HG03135 (cell line): Measurements from ENCODE around the gene PHF3.
"Not testable (repeated sequence)": the region's sequence is repeated elsewhere in the genome, so short reads cannot be mapped to it uniquely, and the experiment has no call there.

Source experiments
- ATAC-seq: cut with Tn5 transposase; IDR thresholded peaks from one replicate; pipeline ENCODE4 v1.9.1; 2021; ENCODE audit warnings: mild to moderate bottlenecking, moderate library complexity; ENCODE audit not compliant: unreplicated experiment

The PHF3 gene

GRCh38 chr6:63690221-63690620, 54.6 kb downstream of the PHF3 start:
- no peak for ATAC-seq

DNA sequence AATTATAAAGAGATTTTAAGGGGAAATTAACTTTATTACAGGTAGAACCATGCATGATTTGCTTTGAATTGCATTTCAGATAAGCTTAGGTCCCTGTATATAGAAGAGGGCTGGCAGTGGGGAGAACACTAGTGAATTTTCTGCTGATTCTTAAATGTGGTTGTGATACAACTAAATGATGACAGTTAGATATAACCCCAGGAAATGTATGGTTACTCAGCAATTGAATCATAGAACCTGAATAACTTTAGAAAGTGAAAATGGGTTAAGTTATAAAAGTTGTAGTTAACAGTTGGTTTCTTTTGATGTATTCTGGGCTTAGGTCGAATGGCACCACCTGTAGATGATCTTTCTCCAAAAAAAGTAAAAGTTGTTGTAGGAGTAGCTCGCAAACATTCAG, 70.1 kb downstream of the PHF3 start:
- no peak for ATAC-seq

GRCh38 chr6:63706630-63707029, 71.0 kb downstream of the PHF3 start:
- ATAC-seq, result no peak

DNA sequence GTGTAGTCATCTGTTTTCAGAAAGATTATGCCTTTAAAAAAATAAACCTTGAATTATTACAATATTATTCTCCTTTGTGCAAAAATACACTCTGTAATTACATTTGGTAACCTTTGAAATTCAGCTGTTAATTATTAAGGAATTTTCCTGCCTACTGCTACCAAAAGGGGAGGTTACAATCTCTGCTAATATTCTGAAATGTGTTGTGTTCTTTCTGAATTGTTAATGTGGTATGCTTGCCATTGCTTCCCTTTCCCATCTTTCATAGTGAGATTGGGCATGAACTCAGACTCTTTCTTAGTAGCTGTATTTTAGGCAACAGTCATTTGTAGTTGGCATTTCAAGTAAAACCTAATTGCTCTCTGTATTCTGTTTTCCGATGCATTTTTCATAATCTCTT, 73.0 kb downstream of the PHF3 start:
- ATAC-seq, result no peak

- no peak for ATAC-seq
Observed at GRCh38 chr6:63709148-63709547, 73.5 kb downstream of the PHF3 start.

DNA sequence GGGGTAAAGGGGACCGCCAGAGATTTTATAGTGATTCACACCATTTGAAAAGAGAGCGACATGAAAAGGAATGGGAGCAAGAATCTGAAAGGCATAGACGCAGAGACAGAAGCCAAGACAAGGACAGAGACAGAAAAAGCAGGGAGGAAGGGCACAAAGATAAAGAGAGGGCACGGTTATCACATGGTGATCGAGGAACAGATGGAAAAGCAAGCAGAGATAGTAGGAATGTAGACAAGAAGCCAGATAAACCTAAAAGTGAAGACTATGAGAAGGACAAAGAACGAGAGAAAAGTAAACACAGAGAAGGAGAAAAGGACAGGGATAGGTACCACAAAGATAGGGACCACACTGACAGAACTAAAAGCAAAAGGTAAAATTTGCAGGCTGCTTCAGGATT, 77.7 kb downstream of the PHF3 start:
- ATAC-seq, result no peak

DNA sequence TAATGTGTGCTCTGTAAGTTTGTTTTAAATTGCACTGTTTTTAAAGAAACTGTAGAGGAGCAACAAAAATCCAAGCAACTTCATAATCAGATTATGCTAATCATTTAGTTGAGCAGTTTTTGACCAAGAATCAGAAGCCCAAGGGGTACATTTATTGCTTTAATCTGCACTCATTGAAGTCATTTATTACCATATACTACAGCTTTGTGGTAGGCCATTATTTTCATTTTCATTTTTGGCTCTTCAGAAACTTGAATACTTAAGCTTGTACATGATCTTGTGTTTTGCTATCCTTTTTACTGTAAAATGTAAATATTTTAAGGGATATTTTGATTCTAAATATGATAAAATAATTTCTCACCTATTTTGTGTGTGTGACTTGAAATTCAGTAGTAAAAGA, 78.5 kb downstream of the PHF3 start:
- ATAC-seq, result no peak

GRCh38 chr6:63716169-63716568, 80.6 kb downstream of the PHF3 start:
- ATAC-seq, result no peak

- no peak for ATAC-seq
Observed at GRCh38 chr6:63721181-63721580, 85.6 kb downstream of the PHF3 start.

- ATAC-seq, result no peak
Observed at GRCh38 chr6:63724721-63725120, 89.1 kb downstream of the PHF3 start.

DNA sequence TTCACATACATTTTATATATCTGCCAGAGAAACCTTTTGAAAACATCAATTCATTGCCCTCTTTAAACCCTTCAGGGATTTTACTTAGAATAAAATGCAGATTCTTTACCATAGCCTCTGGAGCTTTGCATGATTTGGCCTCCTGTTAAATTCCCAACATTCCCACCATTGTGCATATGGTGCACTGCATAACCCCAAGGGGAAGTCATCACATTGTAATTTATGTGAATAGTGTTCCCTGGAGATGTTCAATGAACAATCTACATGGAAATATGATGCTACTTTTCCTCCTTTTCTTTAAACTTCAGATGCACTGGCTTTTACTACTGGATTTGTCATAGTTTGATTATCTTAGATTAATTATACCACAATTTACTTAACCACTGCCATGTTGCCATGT, 94.7 kb downstream of the PHF3 start:
- no peak for ATAC-seq

GRCh38 chr6:63731930-63732329, 96.3 kb downstream of the PHF3 start:
- no peak for ATAC-seq

DNA sequence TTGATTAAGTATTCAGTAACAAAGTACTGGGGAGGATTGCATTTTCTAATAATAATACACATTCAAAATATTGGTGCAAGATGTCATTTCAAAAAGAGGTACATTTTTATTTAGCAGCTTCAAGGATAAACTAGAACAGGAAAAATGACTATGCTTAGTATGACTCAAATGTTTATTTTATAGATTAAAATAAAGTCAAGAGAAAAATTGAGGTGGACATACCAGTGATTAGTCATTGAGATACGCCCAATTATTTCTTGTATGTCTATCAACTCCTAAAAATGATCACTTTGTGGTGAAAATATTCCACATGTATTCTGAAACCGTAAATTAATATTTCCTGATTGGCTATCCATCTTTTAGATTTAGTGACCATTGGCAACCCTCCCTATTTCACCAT, 96.7 kb downstream of the PHF3 start:
- no peak for ATAC-seq

- ATAC-seq, result no peak
Observed at GRCh38 chr6:63734923-63735322, 99.3 kb downstream of the PHF3 start.

GRCh38 chr6:63738190-63738589, 102.6 kb downstream of the PHF3 start:
- ATAC-seq, result not testable (repeated sequence)

- ATAC-seq, result no peak
Observed at GRCh38 chr6:63739094-63739687, 103.6 kb downstream of the PHF3 start.

- ATAC-seq, result no peak
Observed at GRCh38 chr6:63740709-63741108, 105.1 kb downstream of the PHF3 start.

- no peak for ATAC-seq
Observed at GRCh38 chr6:63742060-63742459, 106.5 kb downstream of the PHF3 start.

DNA sequence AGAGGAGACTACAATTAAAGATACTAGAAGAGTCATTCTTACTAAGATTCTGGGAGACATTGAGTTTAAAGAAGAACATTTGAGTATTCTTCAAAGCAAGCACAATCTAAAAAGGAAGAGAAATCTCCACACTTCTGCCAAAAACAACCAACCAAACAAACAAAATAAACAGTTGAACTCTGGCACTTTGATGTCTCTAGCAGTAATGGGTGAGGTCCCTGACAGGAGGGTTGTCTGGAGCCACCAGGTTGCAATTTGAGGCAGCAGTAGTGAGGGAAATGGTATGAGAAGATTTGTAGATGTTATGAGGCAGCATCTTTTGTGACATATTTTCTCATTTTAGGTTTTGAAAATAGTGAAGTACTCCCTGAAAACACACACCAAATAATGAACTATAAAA, 108.1 kb downstream of the PHF3 start:
- no peak for ATAC-seq

- no peak for ATAC-seq
Observed at GRCh38 chr6:63744810-63745209, 109.2 kb downstream of the PHF3 start.

GRCh38 chr6:63745784-63746183, 110.2 kb downstream of the PHF3 start:
- ATAC-seq, result no peak

- no peak for ATAC-seq
Observed at GRCh38 chr6:63750400-63750799, 114.8 kb downstream of the PHF3 start.

GRCh38 chr6:63757275-63757674, 121.7 kb downstream of the PHF3 start:
- ATAC-seq, result not testable (repeated sequence)

- ATAC-seq, result no peak
Observed at GRCh38 chr6:63757826-63758225, 122.2 kb downstream of the PHF3 start.
